ENCODE measurements around the gene PRKN. TPM values are rescaled to one million over a fixed set of nuclear protein-coding genes. Genes with fewer than 3 reads are reported as not detected.

Gene PRKN
- total and polyA plus RNA-seq, 2 donors (not counting 1 experiment from before 2014, with no cell fraction given), result 0.43 to 4.6 TPM

DNA sequence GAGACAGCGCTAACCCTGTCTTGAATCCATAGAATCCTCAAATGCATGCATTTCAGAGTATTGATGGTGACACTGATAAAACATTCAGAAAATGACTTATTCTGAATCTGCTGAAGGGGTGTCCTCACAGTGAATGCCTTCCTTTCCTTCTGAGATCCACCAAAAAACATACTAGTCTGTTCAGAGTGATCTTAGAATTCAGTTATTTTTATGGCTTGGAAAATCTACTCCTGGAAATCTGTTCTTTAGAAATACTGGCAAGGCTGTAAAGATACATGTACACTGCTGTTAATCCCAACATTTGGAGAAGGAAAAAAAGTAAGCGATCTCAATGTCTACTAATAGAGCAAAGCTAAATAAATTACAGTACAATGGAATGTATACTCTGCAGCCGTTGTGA lies 781.1 kb downstream of the PRKN start:
- H2AFZ ChIP-seq (ENCODE audit: low read length), result no peak overlapping the region
- H3K4me2 ChIP-seq (ENCODE audit: extremely low read depth, insufficient read depth, low read length), result no peak overlapping the region
- no peaks in the 10 kb centered on the region for H3K4me1 ChIP-seq (ENCODE audit: control insufficient read depth, extremely low read depth, insufficient read depth, low read length)
- H3K9ac ChIP-seq (ENCODE audit: insufficient read depth, low read length), result no peak overlapping the region
- no peaks in the 10 kb centered on the region for H3K79me2 ChIP-seq (ENCODE audit: control insufficient read depth, insufficient read depth, low read length)
- H3K27me3 ChIP-seq (ENCODE audit: control insufficient read depth, insufficient read depth, low read length), result no peaks in the 10 kb centered on the region
- H3K27ac ChIP-seq (ENCODE audit: insufficient read depth, low read length), result no peak overlapping the region
- no peak for DNase-seq (ENCODE audit: low read depth in 2 of 2)
- no peaks in the 10 kb centered on the region for H3K9me3 ChIP-seq (ENCODE audit: control insufficient read depth, insufficient read depth, low read depth, low read length)
- TF ChIP-seq EZH2 (IDR thresholded peaks at IDR 0.05; ENCODE audit: low read length, missing control alignments), result no peak
- TF ChIP-seq, protein P1, sequence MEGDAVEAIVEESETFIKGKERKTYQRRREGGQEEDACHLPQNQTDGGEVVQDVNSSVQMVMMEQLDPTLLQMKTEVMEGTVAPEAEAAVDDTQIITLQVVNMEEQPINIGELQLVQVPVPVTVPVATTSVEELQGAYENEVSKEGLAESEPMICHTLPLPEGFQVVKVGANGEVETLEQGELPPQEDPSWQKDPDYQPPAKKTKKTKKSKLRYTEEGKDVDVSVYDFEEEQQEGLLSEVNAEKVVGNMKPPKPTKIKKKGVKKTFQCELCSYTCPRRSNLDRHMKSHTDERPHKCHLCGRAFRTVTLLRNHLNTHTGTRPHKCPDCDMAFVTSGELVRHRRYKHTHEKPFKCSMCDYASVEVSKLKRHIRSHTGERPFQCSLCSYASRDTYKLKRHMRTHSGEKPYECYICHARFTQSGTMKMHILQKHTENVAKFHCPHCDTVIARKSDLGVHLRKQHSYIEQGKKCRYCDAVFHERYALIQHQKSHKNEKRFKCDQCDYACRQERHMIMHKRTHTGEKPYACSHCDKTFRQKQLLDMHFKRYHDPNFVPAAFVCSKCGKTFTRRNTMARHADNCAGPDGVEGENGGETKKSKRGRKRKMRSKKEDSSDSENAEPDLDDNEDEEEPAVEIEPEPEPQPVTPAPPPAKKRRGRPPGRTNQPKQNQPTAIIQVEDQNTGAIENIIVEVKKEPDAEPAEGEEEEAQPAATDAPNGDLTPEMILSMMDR (conservative IDR thresholded peaks at IDR 0.05 in 1 of 2, IDR thresholded peaks at IDR 0.05 in 1 of 2; ENCODE audit: low read depth in 1 of 2, low read length in 2 of 2), result no peak
- no peaks in the 10 kb centered on the region for H4K20me1 ChIP-seq (ENCODE audit: control insufficient read depth, extremely low read depth, insufficient read depth, low read length)
- no peaks in the 10 kb centered on the region for H3K36me3 ChIP-seq (ENCODE audit: control insufficient read depth, insufficient read depth, low read length)
- no peak overlapping the region for H3K4me3 ChIP-seq (replicated peaks in 1 of 4; ENCODE audit: control extremely low read depth in 1 of 4, insufficient read depth in 1 of 4, low read depth in 3 of 4, low read length in 4 of 4)

DNA sequence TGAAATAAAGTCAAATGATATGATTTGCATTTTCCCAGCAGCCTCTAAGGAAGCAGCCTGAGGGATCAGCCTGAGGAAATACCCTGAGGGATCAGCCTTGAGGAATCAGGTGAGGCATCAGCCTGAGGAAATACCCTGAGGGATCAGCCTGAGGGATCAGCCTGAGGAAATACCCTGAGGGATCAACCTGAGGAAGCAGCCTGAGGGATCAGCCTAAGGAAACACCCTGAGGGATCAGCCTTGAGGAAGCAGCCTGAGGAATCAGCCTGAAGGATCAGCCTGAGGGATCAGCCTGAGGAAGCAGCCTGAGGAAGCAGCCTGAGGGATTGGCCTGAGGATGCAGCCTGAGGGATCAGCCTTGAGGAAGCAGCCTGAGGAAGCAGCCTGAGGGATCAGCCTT lies 784.0 kb downstream of the PRKN start:
- Histone ChIP-seq H3K27ac (ENCODE audit: insufficient read depth, low read length) (no peak overlapping the region), H3K4me3 (replicated peaks in 1 of 4; ENCODE audit: control extremely low read depth in 1 of 4, insufficient read depth in 1 of 4, low read depth in 3 of 4, low read length in 4 of 4) (no peak overlapping the region), H3K9me3 (ENCODE audit: control insufficient read depth, insufficient read depth, low read depth, low read length) (no peaks in the 10 kb centered on the region), H3K79me2 (ENCODE audit: control insufficient read depth, insufficient read depth, low read length) (no peaks in the 10 kb centered on the region), H3K27me3 (ENCODE audit: control insufficient read depth, insufficient read depth, low read length) (no peaks in the 10 kb centered on the region), H3K4me2 (ENCODE audit: extremely low read depth, insufficient read depth, low read length) (no peak overlapping the region), H2AFZ (ENCODE audit: low read length) (no peak overlapping the region), H3K4me1 (ENCODE audit: control insufficient read depth, extremely low read depth, insufficient read depth, low read length) (no peaks in the 10 kb centered on the region), H3K9ac (ENCODE audit: insufficient read depth, low read length) (no peak overlapping the region), H3K36me3 (ENCODE audit: control insufficient read depth, insufficient read depth, low read length) (no peaks in the 10 kb centered on the region), H4K20me1 (ENCODE audit: control insufficient read depth, extremely low read depth, insufficient read depth, low read length) (no peaks in the 10 kb centered on the region)
- no peak for DNase-seq (ENCODE audit: low read depth in 2 of 2)
- no peak for TF ChIP-seq EZH2 (IDR thresholded peaks at IDR 0.05; ENCODE audit: low read length, missing control alignments)
- TF ChIP-seq, protein P1 (conservative IDR thresholded peaks at IDR 0.05 in 1 of 2, IDR thresholded peaks at IDR 0.05 in 1 of 2; ENCODE audit: low read depth in 1 of 2, low read length in 2 of 2), result no peak

DNA sequence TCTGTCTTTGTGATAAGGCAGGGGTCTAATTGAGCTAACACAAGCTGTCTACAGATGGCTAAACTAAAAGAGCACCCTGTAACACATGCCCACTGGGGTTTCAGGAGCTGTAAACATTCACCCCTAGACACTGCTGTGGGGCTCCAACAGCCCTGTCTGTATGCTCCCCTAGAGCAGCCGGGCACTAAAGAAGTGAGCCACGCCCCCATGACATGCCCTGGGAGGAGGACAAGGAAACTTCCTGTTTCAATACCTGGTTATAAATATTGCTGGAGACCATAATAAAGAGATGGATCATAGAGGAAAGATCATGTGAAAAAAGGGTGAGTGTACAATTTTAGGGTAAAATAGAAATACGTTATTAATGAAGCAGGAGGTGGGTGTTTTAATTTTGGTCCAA lies 786.0 kb downstream of the PRKN start:
- no peak overlapping the region for H3K4me3 ChIP-seq (replicated peaks in 1 of 4; ENCODE audit: control extremely low read depth in 1 of 4, insufficient read depth in 1 of 4, low read depth in 3 of 4, low read length in 4 of 4)
- no peak overlapping the region for H3K4me2 ChIP-seq (ENCODE audit: extremely low read depth, insufficient read depth, low read length)

More for the DNA sequence above, 786.0 kb downstream of the PRKN start:
- DNase-seq (ENCODE audit: low read depth in 2 of 2), result no peak
- H3K9me3 ChIP-seq (ENCODE audit: control insufficient read depth, insufficient read depth, low read depth, low read length), result no peaks in the 10 kb centered on the region
- no peaks in the 10 kb centered on the region for H3K36me3 ChIP-seq (ENCODE audit: control insufficient read depth, insufficient read depth, low read length)
- H3K79me2 ChIP-seq (ENCODE audit: control insufficient read depth, insufficient read depth, low read length), result no peaks in the 10 kb centered on the region
- no peaks in the 10 kb centered on the region for H3K27me3 ChIP-seq (ENCODE audit: control insufficient read depth, insufficient read depth, low read length)
- H3K4me1 ChIP-seq (ENCODE audit: control insufficient read depth, extremely low read depth, insufficient read depth, low read length), result no peaks in the 10 kb centered on the region
- no peak overlapping the region for H3K9ac ChIP-seq (ENCODE audit: insufficient read depth, low read length)
- no peak overlapping the region for H3K27ac ChIP-seq (ENCODE audit: insufficient read depth, low read length)
- no peak overlapping the region for H2AFZ ChIP-seq (ENCODE audit: low read length)
- H4K20me1 ChIP-seq (ENCODE audit: control insufficient read depth, extremely low read depth, insufficient read depth, low read length), result no peaks in the 10 kb centered on the region
- TF ChIP-seq, protein P1 (conservative IDR thresholded peaks at IDR 0.05 in 1 of 2, IDR thresholded peaks at IDR 0.05 in 1 of 2; ENCODE audit: low read depth in 1 of 2, low read length in 2 of 2), result no peak
- no peak for TF ChIP-seq EZH2 (IDR thresholded peaks at IDR 0.05; ENCODE audit: low read length, missing control alignments)

Data from fibroblast of lung (primary cell).